Thymus (tissue), 11 donors: ENCODE data around the gene ARSG. TPM values are rescaled to one million over a fixed set of nuclear protein-coding genes. Genes with fewer than 3 reads are reported as not detected.

Experiments
- DNase-seq, 9 donors: peaks; one replicate each; pipeline ENCODE4 v3.0.0-alpha.2; 2013; ENCODE audit warnings: low spot score in 9 of 9, low read depth in 6 of 9, missing footprints in 1 of 9
- H3K27ac ChIP-seq, 2 donors: one replicate each; pipeline ENCODE4 v1.5.1; 2013; ENCODE audit warnings: control low read depth in 1 of 2, low read depth in 1 of 2, low read length in 1 of 2, mild to moderate bottlenecking in 1 of 2, moderate library complexity in 1 of 2
- H3K27me3 ChIP-seq, 2 donors: one replicate each; pipeline ENCODE4 v1.5.1; 2013; ENCODE audit warnings: low read length in 1 of 2; ENCODE audit not compliant: control insufficient read depth in 2 of 2, insufficient read depth in 1 of 2
- H3K36me3 ChIP-seq, 2 donors: one replicate each; pipeline ENCODE4 v1.5.1; 2013; ENCODE audit warnings: low read length in 1 of 2, mild to moderate bottlenecking in 1 of 2, moderate library complexity in 1 of 2; ENCODE audit not compliant: control insufficient read depth in 2 of 2, insufficient read depth in 2 of 2
- H3K4me1 ChIP-seq, 2 donors: one replicate each; pipeline ENCODE4 v1.5.1; 2013; ENCODE audit warnings: low read length in 2 of 2; ENCODE audit not compliant: control insufficient read depth in 2 of 2, insufficient read depth in 2 of 2
- H3K4me3 ChIP-seq, 2 donors: one replicate each; pipeline ENCODE4 v1.5.1; 2013; ENCODE audit warnings: low read length in 2 of 2, control low read depth in 1 of 2, mild to moderate bottlenecking in 1 of 2
- H3K9me3 ChIP-seq, 2 donors: one replicate each; pipeline ENCODE4 v1.5.1; 2013; ENCODE audit warnings: low read length in 1 of 2, mild to moderate bottlenecking in 1 of 2; ENCODE audit not compliant: control insufficient read depth in 2 of 2, insufficient read depth in 1 of 2
- WGBS: extraction: QIAGEN DNeasy Blood & Tissue Kit; methylation state at CpG from one replicate; pipeline ENCODE4 v1.1.7; 2013; 5-methylcytosine and 5-hydroxymethylcytosine counted together
- polyA plus RNA-seq: library from polyadenylated mRNA; stranded (reverse); fragments of 200-250 nt; gene quantifications from one replicate; pipeline ENCODE4 v1.2.3, GENCODE V29; 2013
- total RNA-seq: library from RNA; stranded (reverse); fragments of 120-200 nt; gene quantifications from one replicate; pipeline ENCODE4 v1.2.4, GENCODE V29; 2013
- donor health status: healthy.

Gene ARSG
- total and polyA plus RNA-seq, 2 donors, result 2.6 to 5.2 TPM

DNA sequence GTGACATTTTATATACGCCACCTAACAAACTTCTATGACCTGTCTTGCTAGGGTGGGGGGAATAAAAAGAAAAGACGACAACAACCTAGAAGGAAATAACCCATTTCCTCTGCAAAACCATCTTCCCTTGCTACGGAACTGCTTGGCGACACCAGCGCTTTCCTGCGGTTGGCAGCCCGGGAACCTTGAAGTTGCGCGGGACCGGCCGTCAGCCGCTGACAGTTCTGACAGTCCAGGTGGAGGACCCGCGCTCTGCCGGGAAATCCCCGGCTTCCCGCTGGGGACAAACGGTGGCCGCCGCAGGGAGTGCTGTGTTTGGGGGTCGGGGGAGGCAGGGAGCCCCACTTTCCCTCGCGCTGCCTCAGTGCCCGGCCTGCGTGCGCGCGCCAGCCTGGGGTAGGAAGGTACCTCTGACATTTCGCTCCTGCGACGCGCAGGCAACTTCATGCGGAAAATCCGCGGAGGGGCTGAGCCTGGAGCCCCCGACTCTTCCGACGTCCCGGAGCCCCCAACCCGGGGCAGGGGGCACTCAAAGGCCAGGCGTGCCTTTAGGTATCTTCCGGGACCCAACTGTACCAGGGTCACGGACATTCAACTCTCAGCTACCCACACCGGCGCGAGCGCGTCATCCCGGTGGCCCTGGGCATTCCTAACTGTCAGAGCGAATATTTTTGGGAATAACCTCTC lies 884 bp upstream of the ARSG start:
- H3K4me1 ChIP-seq, result peaks cover 12 to 33% of the 10 kb centered on the region in 2 donors
- H3K36me3 ChIP-seq, result no peaks in the 10 kb centered on the region
- under 1% methylated on average over 50 of the region's 50 CpGs for WGBS
- peaks cover 0 to 16% of the 10 kb centered on the region in 2 donors for H3K27me3 ChIP-seq
- peak overlapping the region; percentile 89 to 94 for H3K27ac ChIP-seq
- no peaks in the 10 kb centered on the region for H3K9me3 ChIP-seq
- H3K4me3 ChIP-seq, result peak overlapping the region; percentile 74 to 79
- peak in 6 of 9 donors; percentile 39 to 73 (median 44) for DNase-seq

DNA sequence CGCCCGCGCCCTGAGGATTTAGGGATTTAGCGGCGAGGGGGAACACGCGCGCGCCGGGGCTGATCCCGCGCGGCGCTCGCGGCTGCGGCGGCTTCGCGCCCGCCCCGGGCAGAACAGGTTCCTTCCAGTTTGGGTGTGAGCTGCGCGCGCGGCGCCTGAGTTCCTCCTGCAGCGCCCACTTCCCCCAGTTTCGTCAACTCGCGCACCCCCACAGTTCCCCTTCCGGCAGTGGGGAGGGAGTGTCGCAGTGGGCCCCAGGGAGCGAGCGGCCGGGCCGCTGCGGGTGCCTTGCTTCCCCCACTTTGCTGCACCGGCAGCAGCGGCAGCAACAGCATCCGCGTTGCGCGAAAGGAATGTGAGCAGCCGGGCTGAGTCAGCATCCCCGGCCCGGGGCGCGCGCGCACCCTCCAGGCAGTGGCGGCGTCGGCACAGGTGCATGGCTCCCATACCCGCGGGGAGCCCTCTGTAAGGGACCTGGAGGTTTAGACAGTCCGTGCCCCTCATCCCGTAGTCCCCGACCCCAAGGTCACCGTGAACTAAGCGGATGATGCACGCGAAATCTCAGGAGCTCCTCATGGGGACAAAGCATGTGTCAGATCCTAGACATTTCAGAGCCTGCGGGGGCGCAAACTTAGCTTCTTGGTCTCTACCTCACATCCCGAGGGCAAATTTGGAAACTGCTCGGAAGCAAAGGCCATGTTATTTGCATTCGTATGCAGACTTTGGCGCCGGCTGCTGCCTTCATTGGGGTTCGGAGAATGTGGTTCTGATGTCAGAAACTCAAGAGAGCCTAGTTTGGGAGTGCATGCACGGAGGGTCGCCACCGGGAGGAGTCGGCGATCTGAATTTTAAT lies 767 bp downstream of the ARSG start:
- peaks cover 20 to 46% of the 10 kb centered on the region in 2 donors for H3K4me1 ChIP-seq
- H3K36me3 ChIP-seq, result no peaks in the 10 kb centered on the region
- WGBS, result 1% methylated on average over 76 of the region's 76 CpGs
- peak in 8 of 9 donors; percentile 83 to 96 (median 90) for DNase-seq
- no peaks in the 10 kb centered on the region for H3K9me3 ChIP-seq
- H3K27me3 ChIP-seq, result peaks cover 0 to 16% of the 10 kb centered on the region in 2 donors
- peak overlapping the region; percentile 88 to 94 for H3K27ac ChIP-seq
- H3K4me3 ChIP-seq, result peak overlapping the region; percentile 51 to 74

DNA sequence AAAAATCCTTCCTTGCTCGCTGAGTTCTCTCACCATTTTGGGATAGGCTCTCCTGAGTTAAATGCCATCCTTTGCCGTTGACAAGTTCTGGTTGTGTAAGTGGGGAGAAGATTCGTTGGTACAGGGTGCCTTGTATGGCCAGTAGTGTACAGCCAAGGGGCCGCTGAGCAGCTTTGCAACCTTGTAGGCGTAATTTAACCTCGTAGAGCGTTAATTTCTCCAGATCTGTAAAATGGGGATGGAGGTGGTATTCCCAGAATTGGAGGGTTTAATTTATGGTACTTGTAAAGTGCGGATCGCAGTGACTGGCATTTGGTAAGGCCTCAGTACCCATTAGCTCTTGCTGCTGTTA lies 1.4 kb downstream of the ARSG start:
- Histone ChIP-seq H3K4me3 (peak overlapping the region; percentile 51 to 74), H3K9me3 (no peaks in the 10 kb centered on the region), H3K4me1 (peaks cover 22 to 52% of the 10 kb centered on the region in 2 donors), H3K36me3 (no peaks in the 10 kb centered on the region), H3K27ac (peak overlapping the region; percentile 88 to 94), H3K27me3 (peaks cover 0 to 16% of the 10 kb centered on the region in 2 donors)
- WGBS, result 69% methylated on average over 9 of the region's 9 CpGs
- DNase-seq, result no peak

DNA sequence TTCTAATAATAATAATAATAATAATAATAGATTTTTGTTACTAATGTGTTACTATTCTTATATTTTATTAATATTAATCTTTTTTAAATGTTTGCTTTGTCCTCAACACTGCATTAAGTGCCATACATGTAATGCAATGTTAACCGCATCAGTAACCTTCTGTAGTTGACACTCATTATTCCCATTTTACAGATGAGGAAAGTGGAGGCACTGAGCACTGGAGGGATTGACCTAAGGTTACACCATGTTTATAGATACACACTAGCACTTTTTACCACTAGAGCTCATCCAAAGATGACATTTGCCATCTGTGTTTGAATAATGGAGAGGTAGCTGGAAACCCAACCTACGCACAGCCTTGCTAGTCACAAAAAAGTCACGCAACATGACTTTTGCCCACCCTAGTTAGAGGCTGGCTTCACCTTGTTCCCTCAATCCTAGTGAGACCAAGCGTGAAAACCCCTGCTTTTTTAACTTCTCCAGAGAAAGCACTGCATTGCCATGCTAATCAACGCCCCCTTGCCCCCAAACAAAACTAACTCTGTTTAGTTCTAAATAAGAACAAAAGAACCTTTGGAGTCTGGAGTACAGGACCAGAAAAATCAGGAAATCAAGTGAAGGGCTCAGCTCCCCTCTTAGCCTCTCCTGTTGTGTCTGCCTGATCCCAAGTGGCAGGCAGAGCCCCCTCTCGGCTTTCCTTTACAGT lies 2.3 kb downstream of the ARSG start:
- WGBS, result 98% methylated on average over 6 of the region's 6 CpGs
- Histone ChIP-seq H3K4me3 (no peak overlapping the region), H3K9me3 (no peaks in the 10 kb centered on the region), H3K4me1 (peaks cover 22 to 57% of the 10 kb centered on the region in 2 donors), H3K27ac (no peak overlapping the region), H3K27me3 (peaks cover 0 to 16% of the 10 kb centered on the region in 2 donors), H3K36me3 (no peaks in the 10 kb centered on the region)
- no peak for DNase-seq

DNA sequence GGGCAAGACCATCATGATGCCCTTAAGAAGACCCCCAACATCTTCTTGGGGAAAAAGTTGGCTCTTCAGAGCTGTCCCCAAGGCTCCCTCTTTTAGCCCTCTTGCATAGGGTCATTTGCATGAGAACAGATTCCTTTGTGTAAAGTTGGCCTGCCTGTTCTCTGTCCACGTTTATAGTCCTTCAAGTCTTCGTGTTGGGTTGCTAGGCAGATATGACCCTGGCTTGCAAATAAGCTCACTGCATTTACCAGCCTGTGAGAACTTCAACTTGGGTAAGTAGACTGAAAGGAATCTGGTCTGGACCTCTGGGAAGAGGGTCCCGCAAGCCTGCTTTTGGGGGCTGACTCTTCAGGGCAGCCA lies 2.9 kb downstream of the ARSG start:
- DNase-seq, result no peak
- Histone ChIP-seq H3K27ac (no peak overlapping the region), H3K4me1 (peaks cover 22 to 51% of the 10 kb centered on the region in 2 donors), H3K4me3 (no peak overlapping the region), H3K36me3 (no peaks in the 10 kb centered on the region), H3K9me3 (no peaks in the 10 kb centered on the region), H3K27me3 (peaks cover 0 to 16% of the 10 kb centered on the region in 2 donors)
- WGBS, result 96% methylated on average over 3 of the region's 3 CpGs

DNA sequence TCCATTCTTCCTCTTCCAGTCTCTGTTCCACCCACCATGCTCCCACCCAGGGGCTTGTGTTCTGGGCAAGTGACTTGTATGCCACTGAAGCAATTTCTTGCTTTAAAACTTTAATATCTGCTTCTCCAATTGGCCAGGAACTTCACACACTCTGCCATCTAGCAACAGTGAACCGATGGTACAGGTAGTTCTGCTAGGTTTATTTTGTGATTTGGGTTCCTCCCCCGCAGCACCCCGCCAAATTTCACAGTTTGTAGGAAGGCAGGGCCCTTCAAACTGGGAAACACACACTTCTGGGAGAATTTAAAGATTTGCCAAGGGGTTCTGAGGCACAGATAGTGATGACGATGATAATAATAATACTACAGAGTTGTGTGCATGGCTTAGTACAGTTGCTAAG lies 3.3 kb downstream of the ARSG start:
- H3K27me3 ChIP-seq, result peaks cover 0 to 16% of the 10 kb centered on the region in 2 donors

GRCh38 chr17:68295086-68295485 lies 3.8 kb downstream of the ARSG start:
- Histone ChIP-seq H3K4me1 (peaks cover 20 to 42% of the 10 kb centered on the region in 2 donors), H3K27ac (no peak overlapping the region), H3K9me3 (no peaks in the 10 kb centered on the region), H3K27me3 (peaks cover 0 to 16% of the 10 kb centered on the region in 2 donors), H3K4me3 (no peak overlapping the region), H3K36me3 (no peaks in the 10 kb centered on the region)
- no peak for DNase-seq
- 98% methylated on average over 7 of the region's 7 CpGs for WGBS

More for the DNA sequence above, 3.3 kb downstream of the ARSG start:
- no peak for DNase-seq
- Histone ChIP-seq H3K4me1 (peaks cover 22 to 47% of the 10 kb centered on the region in 2 donors), H3K27ac (no peak overlapping the region), H3K4me3 (no peak overlapping the region), H3K9me3 (no peaks in the 10 kb centered on the region), H3K36me3 (no peaks in the 10 kb centered on the region)
- 96% methylated on average over 4 of the region's 4 CpGs for WGBS

DNA sequence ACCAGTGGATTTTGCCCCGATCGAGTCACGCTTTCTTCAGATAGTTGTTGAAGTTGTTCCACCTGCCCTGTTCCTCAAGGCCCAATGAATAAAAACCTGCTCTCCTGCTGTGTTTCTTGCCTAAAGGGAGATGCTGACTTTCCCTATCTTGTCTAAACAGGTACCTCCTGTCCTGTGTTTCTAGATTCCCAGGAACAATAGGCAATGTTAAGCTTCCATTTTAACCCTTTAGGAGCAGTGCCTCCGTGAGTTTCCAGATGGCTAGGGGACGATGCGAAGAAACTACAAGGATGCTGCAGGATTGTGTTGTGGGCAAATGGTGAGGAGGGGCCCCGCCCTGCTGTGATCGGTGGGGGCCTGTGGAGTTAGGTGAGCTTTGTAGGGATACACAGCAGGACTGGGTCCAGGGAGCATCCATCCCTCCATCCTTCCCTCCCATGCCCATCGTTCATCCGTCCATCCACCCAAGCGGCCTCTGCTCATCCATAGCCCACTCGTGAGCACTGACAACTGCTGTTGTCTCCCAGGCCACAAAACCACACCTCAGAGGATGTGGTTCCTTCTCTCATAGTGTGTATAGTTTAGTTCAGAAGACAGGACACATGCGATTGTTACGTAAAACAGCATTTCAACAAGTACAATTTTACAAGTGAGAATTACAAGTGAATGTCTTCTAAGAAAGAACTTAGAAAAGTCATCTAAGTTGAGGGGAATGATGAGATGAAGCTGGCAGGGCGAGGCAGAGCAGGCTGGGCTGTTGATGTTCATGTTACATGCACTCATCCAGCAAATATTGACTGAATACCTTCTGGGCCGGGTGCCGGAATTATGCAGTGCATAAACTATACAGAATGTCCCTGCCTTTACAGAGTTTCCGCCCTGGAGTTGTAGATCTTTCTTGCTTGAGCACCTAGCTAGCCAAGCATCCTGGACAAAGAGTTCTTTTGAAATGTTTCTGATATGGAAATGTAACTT lies 5.2 kb downstream of the ARSG start:
- 58% methylated on average over 18 of the region's 18 CpGs for WGBS
- Histone ChIP-seq H3K4me1 (peaks cover 16 to 33% of the 10 kb centered on the region in 2 donors), H3K27ac (peak overlapping the region; percentile 56 to 65), H3K36me3 (no peaks in the 10 kb centered on the region), H3K27me3 (peaks cover 0 to 7% of the 10 kb centered on the region in 2 donors), H3K4me3 (no peak overlapping the region), H3K9me3 (no peaks in the 10 kb centered on the region)
- peak in 8 of 9 donors; percentile 26 to 91 (median 72) for DNase-seq
